ENCODE measurements around the gene GH1.

The GH1 gene

DNA sequence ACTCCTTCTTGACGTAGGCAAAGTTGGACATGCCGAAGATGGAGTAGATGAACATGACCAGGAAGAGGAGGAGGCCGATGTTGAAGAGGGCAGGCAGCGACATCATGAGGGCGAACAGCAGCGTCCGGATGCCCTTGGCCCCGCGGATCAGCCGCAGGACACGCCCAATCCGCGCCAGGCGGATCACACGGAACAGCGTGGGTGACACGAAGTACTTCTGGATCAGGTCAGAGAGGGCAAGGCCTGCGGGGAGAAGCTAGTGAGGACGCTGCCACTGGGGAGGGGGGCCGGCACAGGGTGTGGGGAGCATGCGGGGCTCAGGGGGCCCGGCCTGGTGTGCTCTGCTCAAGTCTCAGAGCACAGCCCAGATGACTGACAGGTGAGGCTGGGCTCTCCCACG is 23.1 kb upstream of the GH1 start:
- Histone ChIP-seq H3K4me2 (ENCODE audit: low read depth, low read length, poor library complexity, severe bottlenecking) (no peak overlapping the region), H3K9me2 (replicated peaks; ENCODE audit: low read depth, low read length) (no peaks in the 10 kb centered on the region), H3K79me2 (ENCODE audit: insufficient read depth, low read length) (no peaks in the 10 kb centered on the region), H3K9ac (ENCODE audit: low read depth, low read length, poor library complexity, severe bottlenecking) (no peak overlapping the region), H2AFZ (ENCODE audit: low read length) (no peak overlapping the region), H4K20me1 (ENCODE audit: insufficient read depth, low read length, poor library complexity, severe bottlenecking) (no peaks in the 10 kb centered on the region), H3K27me3 (ENCODE audit: insufficient read depth, low read length, poor library complexity, severe bottlenecking) (no peaks in the 10 kb centered on the region), H3K9me3 (ENCODE audit: insufficient read depth, low read depth, low read length) (no peaks in the 10 kb centered on the region), H3K36me3 (ENCODE audit: insufficient read depth, low read length) (no peaks in the 10 kb centered on the region), H3K4me3 (ENCODE audit: low read length, poor library complexity, severe bottlenecking) (no peak overlapping the region), H3K4me1 (ENCODE audit: insufficient read depth, low read length, poor library complexity, severe bottlenecking) (peaks cover 38% of the 10 kb centered on the region), H3F3A (ENCODE audit: low read depth) (no peaks in the 10 kb centered on the region)
- no peak for TF ChIP-seq EZH2phosphoT487 (IDR thresholded peaks at IDR 0.05; ENCODE audit: borderline replicate concordance)
- TF ChIP-seq, protein P1, sequence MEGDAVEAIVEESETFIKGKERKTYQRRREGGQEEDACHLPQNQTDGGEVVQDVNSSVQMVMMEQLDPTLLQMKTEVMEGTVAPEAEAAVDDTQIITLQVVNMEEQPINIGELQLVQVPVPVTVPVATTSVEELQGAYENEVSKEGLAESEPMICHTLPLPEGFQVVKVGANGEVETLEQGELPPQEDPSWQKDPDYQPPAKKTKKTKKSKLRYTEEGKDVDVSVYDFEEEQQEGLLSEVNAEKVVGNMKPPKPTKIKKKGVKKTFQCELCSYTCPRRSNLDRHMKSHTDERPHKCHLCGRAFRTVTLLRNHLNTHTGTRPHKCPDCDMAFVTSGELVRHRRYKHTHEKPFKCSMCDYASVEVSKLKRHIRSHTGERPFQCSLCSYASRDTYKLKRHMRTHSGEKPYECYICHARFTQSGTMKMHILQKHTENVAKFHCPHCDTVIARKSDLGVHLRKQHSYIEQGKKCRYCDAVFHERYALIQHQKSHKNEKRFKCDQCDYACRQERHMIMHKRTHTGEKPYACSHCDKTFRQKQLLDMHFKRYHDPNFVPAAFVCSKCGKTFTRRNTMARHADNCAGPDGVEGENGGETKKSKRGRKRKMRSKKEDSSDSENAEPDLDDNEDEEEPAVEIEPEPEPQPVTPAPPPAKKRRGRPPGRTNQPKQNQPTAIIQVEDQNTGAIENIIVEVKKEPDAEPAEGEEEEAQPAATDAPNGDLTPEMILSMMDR (conservative IDR thresholded peaks at IDR 0.05; ENCODE audit: low read length): no peak

DNA sequence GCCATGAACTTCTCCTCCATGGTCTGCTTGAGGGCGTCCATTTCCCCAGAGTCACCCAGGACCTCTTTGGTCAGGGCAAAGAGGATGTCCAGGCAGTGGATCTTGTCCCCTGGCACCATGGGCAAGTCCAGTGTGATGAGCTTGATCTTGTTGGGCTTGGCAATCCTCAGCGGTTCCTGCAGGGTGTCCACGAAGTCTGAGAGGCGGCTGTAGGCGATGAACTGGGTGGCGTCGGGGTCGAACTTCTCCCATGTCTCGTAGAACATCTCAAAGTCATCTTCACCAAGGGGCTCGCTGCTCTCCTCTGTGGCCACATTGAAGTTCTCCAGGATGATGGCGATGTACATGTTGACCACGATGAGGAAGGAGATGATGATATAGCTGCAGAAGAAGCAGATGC is 22.5 kb upstream of the GH1 start:
- Histone ChIP-seq H3K79me2 (ENCODE audit: insufficient read depth, low read length) (no peaks in the 10 kb centered on the region), H2AFZ (ENCODE audit: low read length) (no peak overlapping the region), H3K4me2 (ENCODE audit: low read depth, low read length, poor library complexity, severe bottlenecking) (no peak overlapping the region), H3K36me3 (ENCODE audit: insufficient read depth, low read length) (no peaks in the 10 kb centered on the region), H3K27me3 (ENCODE audit: insufficient read depth, low read length, poor library complexity, severe bottlenecking) (no peaks in the 10 kb centered on the region), H4K20me1 (ENCODE audit: insufficient read depth, low read length, poor library complexity, severe bottlenecking) (no peaks in the 10 kb centered on the region), H3K4me1 (ENCODE audit: insufficient read depth, low read length, poor library complexity, severe bottlenecking) (peaks cover 34% of the 10 kb centered on the region), H3K9ac (ENCODE audit: low read depth, low read length, poor library complexity, severe bottlenecking) (no peak overlapping the region), H3K9me3 (ENCODE audit: insufficient read depth, low read depth, low read length) (no peaks in the 10 kb centered on the region), H3K9me2 (replicated peaks; ENCODE audit: low read depth, low read length) (no peaks in the 10 kb centered on the region), H3F3A (ENCODE audit: low read depth) (no peaks in the 10 kb centered on the region), H3K4me3 (ENCODE audit: low read length, poor library complexity, severe bottlenecking) (no peak overlapping the region)
- TF ChIP-seq, protein P1 (conservative IDR thresholded peaks at IDR 0.05; ENCODE audit: low read length): no peak
- TF ChIP-seq EZH2phosphoT487 (IDR thresholded peaks at IDR 0.05; ENCODE audit: borderline replicate concordance): no peak

DNA sequence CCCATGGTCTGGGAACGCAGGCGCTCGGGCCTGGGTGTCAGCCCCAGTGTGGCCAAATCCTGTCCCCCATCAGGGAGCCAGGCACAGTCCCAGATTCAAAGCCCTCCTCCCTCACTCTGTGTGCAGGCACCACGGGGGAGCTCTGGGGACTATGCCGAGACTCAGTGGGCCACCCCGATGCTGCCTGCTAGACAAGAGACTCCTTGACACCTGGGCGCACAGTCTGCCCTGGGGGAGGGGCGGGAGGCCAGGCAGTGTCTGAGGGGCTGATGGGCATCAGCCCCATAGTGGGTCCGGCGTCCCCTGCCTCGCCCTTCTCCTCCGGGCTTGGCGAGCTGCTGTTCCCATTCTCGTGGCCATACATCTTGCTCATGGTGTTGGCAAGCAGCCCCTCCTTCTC is 21.9 kb upstream of the GH1 start:
- H4K20me1 ChIP-seq (ENCODE audit: insufficient read depth, low read length, poor library complexity, severe bottlenecking): no peaks in the 10 kb centered on the region
- no peaks in the 10 kb centered on the region for H3K9me3 ChIP-seq (ENCODE audit: insufficient read depth, low read depth, low read length)
- H3F3A ChIP-seq (ENCODE audit: low read depth): no peaks in the 10 kb centered on the region
- H3K4me3 ChIP-seq (ENCODE audit: low read length, poor library complexity, severe bottlenecking): no peak overlapping the region
- H3K9ac ChIP-seq (ENCODE audit: low read depth, low read length, poor library complexity, severe bottlenecking): no peak overlapping the region
- no peaks in the 10 kb centered on the region for H3K27me3 ChIP-seq (ENCODE audit: insufficient read depth, low read length, poor library complexity, severe bottlenecking)
- H3K4me1 ChIP-seq (ENCODE audit: insufficient read depth, low read length, poor library complexity, severe bottlenecking): peaks cover 28% of the 10 kb centered on the region
- no peak overlapping the region for H3K4me2 ChIP-seq (ENCODE audit: low read depth, low read length, poor library complexity, severe bottlenecking)
- no peaks in the 10 kb centered on the region for H3K9me2 ChIP-seq (replicated peaks; ENCODE audit: low read depth, low read length)
- H3K36me3 ChIP-seq (ENCODE audit: insufficient read depth, low read length): no peaks in the 10 kb centered on the region
- no peak overlapping the region for H2AFZ ChIP-seq (ENCODE audit: low read length)
- no peaks in the 10 kb centered on the region for H3K79me2 ChIP-seq (ENCODE audit: insufficient read depth, low read length)
- no peak for TF ChIP-seq EZH2phosphoT487 (IDR thresholded peaks at IDR 0.05; ENCODE audit: borderline replicate concordance)
- TF ChIP-seq, protein P1 (conservative IDR thresholded peaks at IDR 0.05; ENCODE audit: low read length): no peak
